IPS-20b (cell line): Measurements from ENCODE around the gene SYPL2.

Experiments used
- H3K27ac ChIP-seq: one replicate; pipeline ENCODE4 v1.5.1; 2013; ENCODE audit warnings: low read length
- H3K27me3 ChIP-seq: 2 replicates; pipeline ENCODE4 v1.6.1; 2013; ENCODE audit warnings: mild to moderate bottlenecking, low read length, inconsistent platforms; ENCODE audit not compliant: insufficient read depth
- H3K36me3 ChIP-seq: 2 replicates; pipeline ENCODE4 v1.6.1; 2013; ENCODE audit warnings: low read depth, mild to moderate bottlenecking, inconsistent platforms, low read length, moderate library complexity; ENCODE audit not compliant: insufficient read depth
- H3K4me1 ChIP-seq: 2 replicates; pipeline ENCODE4 v1.6.1; 2013; ENCODE audit warnings: mild to moderate bottlenecking, control low read depth, inconsistent platforms, low read length, moderate library complexity; ENCODE audit not compliant: insufficient read depth
- H3K4me3 ChIP-seq: 2 replicates; pipeline ENCODE4 v1.5.1; 2013; ENCODE audit warnings: mild to moderate bottlenecking, low read length, inconsistent platforms
- H3K9ac ChIP-seq: 2 replicates; pipeline ENCODE4 v1.6.1; 2013; ENCODE audit warnings: low read depth, mild to moderate bottlenecking, inconsistent platforms, low read length, moderate library complexity
- H3K9me3 ChIP-seq: 2 replicates; pipeline ENCODE4 v1.6.1; 2013; ENCODE audit warnings: mild to moderate bottlenecking, low read depth, low read length, inconsistent platforms; ENCODE audit not compliant: insufficient read depth

The SYPL2 gene

DNA sequence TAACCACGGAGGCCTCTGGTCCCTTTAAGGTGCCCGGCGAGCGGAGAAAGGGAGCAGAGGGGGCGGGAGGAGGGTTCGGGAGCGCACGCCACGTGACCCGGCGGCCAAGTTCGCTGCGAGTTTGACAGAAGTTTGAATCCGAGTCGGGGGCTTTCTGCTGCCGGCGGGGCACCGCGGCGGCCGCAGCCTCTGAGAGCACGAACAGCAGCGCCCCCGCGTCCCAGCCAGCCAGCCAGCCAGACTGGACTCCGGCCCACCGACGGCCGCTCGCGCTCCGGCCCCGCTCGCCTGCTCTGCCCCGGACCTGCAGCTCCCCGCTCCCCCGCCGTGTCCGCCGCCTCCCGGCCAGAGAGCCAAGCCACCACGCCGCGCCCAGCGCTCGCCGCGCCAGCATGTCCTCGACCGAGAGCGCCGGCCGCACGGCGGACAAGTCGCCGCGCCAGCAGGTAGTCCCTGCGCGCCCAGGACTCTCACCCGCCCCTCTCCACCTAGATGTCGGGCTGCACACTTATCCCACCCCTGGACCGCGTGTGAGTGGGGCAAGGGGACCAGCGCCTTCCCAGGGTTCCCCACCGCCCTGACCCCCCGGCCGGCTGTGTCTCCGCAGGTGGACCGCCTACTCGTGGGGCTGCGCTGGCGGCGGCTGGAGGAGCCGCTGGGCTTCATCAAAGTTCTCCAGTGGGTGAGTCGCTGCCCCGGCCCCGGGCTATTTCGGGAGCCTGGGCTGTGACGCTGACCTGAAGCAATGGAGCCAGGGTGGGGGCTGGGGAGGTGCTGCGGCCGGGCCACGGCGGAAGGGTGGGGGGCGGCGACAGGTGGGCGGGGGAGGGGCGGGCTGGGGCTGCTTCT, at the start of gene SYPL2:
TSS of gene SYPL2 (plus strand) at position 95 of the 849 bp plus-strand sequence. CDS start at position 393, 298 bp downstream.
- H3K27me3 ChIP-seq: peaks cover 86% of the 10 kb centered on the region

DNA sequence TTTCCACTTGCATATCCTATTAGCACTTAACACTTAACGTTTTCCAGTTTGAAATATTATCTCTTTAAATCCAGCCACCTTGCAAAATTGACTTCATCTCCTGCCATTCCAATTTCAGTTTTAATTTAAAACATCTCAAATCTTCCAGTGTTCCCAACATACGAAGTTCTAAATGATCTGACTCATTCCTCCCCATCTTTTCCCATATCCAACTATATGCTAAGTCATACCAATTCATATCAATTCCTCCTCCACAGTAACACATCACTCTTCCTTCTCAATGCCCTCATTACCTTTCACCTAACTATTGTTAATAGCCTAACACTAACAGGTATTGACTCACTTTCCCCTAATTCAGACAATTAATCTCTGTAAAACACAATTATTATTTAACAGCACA, 42.8 kb upstream of the SYPL2 start:
- Histone ChIP-seq H3K4me3 (no peak overlapping the region), H3K36me3 (peaks cover 30% of the 10 kb centered on the region)

More for the DNA sequence above, at the start of gene SYPL2:
- H3K4me1 ChIP-seq: peaks cover 7% of the 10 kb centered on the region; the same call in 1 of the 2 replicates
- H3K9me3 ChIP-seq: no peaks in the 10 kb centered on the region
- H3K9ac ChIP-seq: no peak within 1 kb of the TSS
- no peak within 1 kb of the TSS for H3K27ac ChIP-seq
- H3K36me3 ChIP-seq: no peaks in the 10 kb centered on the region
- H3K4me3 ChIP-seq: peak within 1 kb of the TSS; percentile 66

GRCh38 chr1:109425391-109426280, 40.7 kb upstream of the SYPL2 start:
- peaks cover 10% of the 10 kb centered on the region for H3K36me3 ChIP-seq
- peak overlapping the region; percentile 92 for H3K4me3 ChIP-seq
- H3K9me3 ChIP-seq: no peaks in the 10 kb centered on the region
- peak overlapping the region; percentile 85 for H3K9ac ChIP-seq
- H3K27me3 ChIP-seq: no peaks in the 10 kb centered on the region
- H3K27ac ChIP-seq: no peak overlapping the region
- H3K4me1 ChIP-seq: 0 out of 2 replicates have a peak, but pooled peaks cover 10% of the 10 kb centered on the region

More for the DNA sequence above, 42.8 kb upstream of the SYPL2 start:
- H3K4me1 ChIP-seq: 0 out of 2 replicates have a peak, but pooled peaks cover 10% of the 10 kb centered on the region
- H3K27me3 ChIP-seq: no peaks in the 10 kb centered on the region
- no peaks in the 10 kb centered on the region for H3K9me3 ChIP-seq
- H3K9ac ChIP-seq: no peak overlapping the region
- no peak overlapping the region for H3K27ac ChIP-seq

DNA sequence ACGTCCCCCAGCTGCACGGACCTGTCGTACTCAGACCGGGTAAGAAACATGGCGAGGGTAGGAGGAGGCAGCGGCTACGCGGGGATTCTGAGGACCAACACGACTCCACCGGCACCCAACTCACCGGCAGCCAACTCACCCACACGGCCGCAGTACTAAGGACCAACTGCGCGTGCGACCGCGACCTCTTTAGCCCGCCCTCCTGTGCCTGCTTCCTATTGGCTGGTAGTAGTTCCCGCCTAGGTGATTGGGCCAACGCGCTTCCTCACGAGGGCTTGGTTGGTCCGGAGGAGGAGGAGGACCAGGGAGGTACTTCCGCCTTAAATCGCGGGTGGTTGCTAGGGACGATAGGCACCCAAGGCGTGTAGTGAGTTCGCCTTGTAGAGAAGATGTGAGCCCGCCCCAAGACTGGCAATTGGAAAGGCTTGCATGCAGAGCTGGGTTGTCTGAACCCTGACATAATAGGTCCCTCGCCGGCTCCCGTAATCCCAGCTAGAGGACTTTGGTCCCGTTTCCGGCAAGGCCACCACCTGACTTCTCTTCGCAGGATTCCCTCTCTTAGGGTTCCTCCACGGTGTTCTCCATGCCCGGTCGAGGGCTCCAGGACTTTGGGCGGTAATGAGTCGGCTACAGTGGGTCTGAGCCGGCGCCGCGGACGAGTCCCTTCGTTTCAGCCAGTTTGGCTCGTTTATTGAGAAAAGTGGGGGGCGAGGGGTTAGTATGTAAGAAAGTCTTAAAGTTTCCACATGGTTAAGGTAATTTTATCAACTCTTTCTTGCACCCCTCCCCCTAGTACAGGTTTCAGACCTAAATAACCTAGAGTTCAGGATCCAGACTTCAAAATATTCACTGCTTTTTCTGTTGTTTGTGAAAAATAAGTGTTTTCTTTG, 39.8 kb upstream of the SYPL2 start, which contains the start of gene PSMA5:
TSS of gene PSMA5 (minus strand) at position 168 of the 890 bp plus-strand sequence. CDS start at position 50, 118 bp downstream.
- H3K4me1 ChIP-seq: 0 out of 2 replicates have a peak, but pooled peaks cover 10% of the 10 kb centered on the region
- H3K27me3 ChIP-seq: no peaks in the 10 kb centered on the region
- H3K4me3 ChIP-seq: peak within 1 kb of the TSS; percentile 92
- H3K27ac ChIP-seq: peak within 1 kb of the TSS; percentile 34
- peak within 1 kb of the TSS; percentile 85 for H3K9ac ChIP-seq
- peaks cover 2% of the 10 kb centered on the region for H3K36me3 ChIP-seq
- no peaks in the 10 kb centered on the region for H3K9me3 ChIP-seq

- peak overlapping the region; percentile 34 for H3K27ac ChIP-seq
- H3K4me3 ChIP-seq: peak overlapping the region; percentile 92
- no peaks in the 10 kb centered on the region for H3K36me3 ChIP-seq
- H3K27me3 ChIP-seq: no peaks in the 10 kb centered on the region
- H3K9me3 ChIP-seq: no peaks in the 10 kb centered on the region
- H3K9ac ChIP-seq: peak overlapping the region; percentile 85; the same call in 1 of the 2 replicates
- H3K4me1 ChIP-seq: 0 out of 2 replicates have a peak, but pooled peaks cover 10% of the 10 kb centered on the region
These were observed 39.2 kb upstream of the SYPL2 start for GRCh38 chr1:109427171-109427467.

GRCh38 chr1:109432336-109432735, 34.0 kb upstream of the SYPL2 start:
- 0 out of 2 replicates have a peak, but pooled peaks cover 4% of the 10 kb centered on the region for H3K4me1 ChIP-seq
- H3K27me3 ChIP-seq: no peaks in the 10 kb centered on the region
- no peak overlapping the region for H3K27ac ChIP-seq
- H3K36me3 ChIP-seq: no peaks in the 10 kb centered on the region
- H3K9ac ChIP-seq: no peak overlapping the region
- H3K4me3 ChIP-seq: no peak overlapping the region
- H3K9me3 ChIP-seq: 0 out of 2 replicates have a peak, but pooled peaks cover 9% of the 10 kb centered on the region

DNA sequence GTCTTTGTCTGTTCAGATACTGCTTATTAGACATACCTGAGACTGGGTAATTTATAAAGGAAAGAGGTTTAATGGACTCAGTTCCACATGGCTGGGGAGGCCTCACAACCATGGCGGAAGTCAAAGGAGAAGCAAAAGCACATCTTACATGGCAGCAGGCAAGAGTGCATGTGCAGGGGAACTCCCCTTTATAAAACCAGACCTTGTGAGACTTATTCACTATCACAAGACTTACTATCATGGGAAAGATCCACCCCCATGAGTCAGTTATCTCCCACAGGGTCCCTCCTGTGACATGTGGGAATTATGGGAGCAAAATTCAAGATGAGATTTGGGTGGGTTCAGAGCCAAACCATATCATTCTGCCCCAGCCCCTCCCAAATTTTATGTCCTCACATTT, 33.0 kb upstream of the SYPL2 start:
- Histone ChIP-seq H3K4me1 (no peaks in the 10 kb centered on the region), H3K36me3 (no peaks in the 10 kb centered on the region), H3K4me3 (no peak overlapping the region), H3K9me3 (0 out of 2 replicates have a peak, but pooled peaks cover 9% of the 10 kb centered on the region), H3K27ac (no peak overlapping the region), H3K27me3 (no peaks in the 10 kb centered on the region), H3K9ac (no peak overlapping the region)

GRCh38 chr1:109434484-109434883, 31.9 kb upstream of the SYPL2 start:
- Histone ChIP-seq H3K27me3 (no peaks in the 10 kb centered on the region), H3K4me3 (no peak overlapping the region), H3K9me3 (0 out of 2 replicates have a peak, but pooled peaks cover 9% of the 10 kb centered on the region), H3K27ac (no peak overlapping the region), H3K9ac (no peak overlapping the region), H3K4me1 (no peaks in the 10 kb centered on the region), H3K36me3 (no peaks in the 10 kb centered on the region)

DNA sequence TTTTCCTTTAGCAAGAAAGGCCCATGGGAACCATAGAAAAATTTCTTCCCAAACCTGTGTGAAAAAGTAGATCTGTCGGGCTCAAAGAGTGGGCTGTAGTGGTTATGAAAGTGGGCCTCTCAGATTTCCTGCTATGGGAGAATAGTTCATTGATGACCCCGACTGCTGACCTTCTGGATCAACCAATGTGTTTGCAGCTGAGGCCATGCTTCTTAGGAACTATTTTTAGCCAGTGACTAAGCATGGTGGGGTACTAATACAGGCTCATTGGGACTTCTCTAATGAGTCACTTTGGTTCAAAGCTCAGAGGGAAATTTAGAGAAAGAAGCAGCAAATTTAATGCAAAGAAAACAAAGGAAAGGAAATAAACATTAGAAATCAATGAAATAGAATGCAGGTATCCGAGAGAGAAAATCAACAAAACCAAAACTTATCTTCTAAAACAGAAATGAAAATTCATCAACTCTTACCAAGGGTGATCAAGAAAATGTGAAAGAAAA, 27.5 kb upstream of the SYPL2 start:
- Histone ChIP-seq H3K9ac (no peak overlapping the region), H3K27me3 (0 out of 2 replicates have a peak, but pooled peaks cover 6% of the 10 kb centered on the region), H3K36me3 (no peaks in the 10 kb centered on the region), H3K27ac (no peak overlapping the region), H3K4me1 (no peaks in the 10 kb centered on the region), H3K9me3 (0 out of 2 replicates have a peak, but pooled peaks cover 9% of the 10 kb centered on the region), H3K4me3 (no peak overlapping the region)

DNA sequence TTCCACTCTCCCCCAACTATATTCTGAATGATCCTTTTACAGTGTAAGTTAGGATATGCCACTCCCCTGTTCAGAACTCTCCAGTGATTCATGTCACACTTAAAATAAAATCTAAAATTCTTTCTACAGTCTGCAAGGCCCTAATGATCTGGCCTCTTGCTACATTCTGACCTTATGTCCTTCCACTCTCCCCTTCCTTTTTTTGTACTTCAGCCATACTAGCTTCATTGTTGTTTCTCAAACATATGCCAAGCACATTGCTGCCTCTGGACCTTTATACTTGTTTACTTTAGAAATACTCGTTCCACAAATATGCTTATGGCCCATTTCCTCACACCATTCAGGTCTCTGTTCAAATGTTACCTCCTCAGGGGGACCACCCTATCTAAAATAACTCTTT, 25.3 kb upstream of the SYPL2 start:
- H3K27me3 ChIP-seq: 0 out of 2 replicates have a peak, but pooled peaks cover 21% of the 10 kb centered on the region
- H3K36me3 ChIP-seq: no peaks in the 10 kb centered on the region

More for the DNA sequence above, 25.3 kb upstream of the SYPL2 start:
- Histone ChIP-seq H3K27ac (no peak overlapping the region), H3K9me3 (no peaks in the 10 kb centered on the region), H3K9ac (no peak overlapping the region), H3K4me3 (no peak overlapping the region), H3K4me1 (no peaks in the 10 kb centered on the region)
